ENCODE results near the gene NLGN1.

The NLGN1 gene

DNA sequence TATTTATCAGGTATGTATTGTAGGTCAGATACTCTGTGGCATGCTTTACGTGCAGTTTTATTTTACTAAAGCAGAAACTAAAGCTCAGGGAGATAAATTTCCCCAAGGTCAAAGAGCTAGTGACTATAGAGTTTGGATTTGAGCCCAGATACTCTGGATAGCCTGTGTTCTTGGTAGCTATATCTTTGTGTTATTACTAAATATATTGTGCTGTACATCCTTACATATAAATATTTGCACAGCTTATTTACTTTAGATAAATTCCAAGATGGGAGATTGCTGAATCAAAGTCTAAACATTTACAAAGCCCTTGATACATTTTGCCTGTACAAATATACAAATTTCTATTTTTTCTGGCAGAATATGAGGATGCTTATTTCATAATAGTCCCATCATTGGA, 800.7 kb downstream of the NLGN1 start:
- Histone ChIP-seq H3K36me3 (ENCODE audit: control insufficient read depth, insufficient read depth, low read length) (no peaks in the 10 kb centered on the region), H3K4me3 (replicated peaks; ENCODE audit: low read depth, low read length) (no peak overlapping the region), H3K27me3 (replicated peaks; ENCODE audit: control insufficient read depth, insufficient read depth, low read length) (no peaks in the 10 kb centered on the region)
- DNase-seq (ENCODE audit: extremely low read depth, insufficient read length): no peak
- TF ChIP-seq, protein P1, sequence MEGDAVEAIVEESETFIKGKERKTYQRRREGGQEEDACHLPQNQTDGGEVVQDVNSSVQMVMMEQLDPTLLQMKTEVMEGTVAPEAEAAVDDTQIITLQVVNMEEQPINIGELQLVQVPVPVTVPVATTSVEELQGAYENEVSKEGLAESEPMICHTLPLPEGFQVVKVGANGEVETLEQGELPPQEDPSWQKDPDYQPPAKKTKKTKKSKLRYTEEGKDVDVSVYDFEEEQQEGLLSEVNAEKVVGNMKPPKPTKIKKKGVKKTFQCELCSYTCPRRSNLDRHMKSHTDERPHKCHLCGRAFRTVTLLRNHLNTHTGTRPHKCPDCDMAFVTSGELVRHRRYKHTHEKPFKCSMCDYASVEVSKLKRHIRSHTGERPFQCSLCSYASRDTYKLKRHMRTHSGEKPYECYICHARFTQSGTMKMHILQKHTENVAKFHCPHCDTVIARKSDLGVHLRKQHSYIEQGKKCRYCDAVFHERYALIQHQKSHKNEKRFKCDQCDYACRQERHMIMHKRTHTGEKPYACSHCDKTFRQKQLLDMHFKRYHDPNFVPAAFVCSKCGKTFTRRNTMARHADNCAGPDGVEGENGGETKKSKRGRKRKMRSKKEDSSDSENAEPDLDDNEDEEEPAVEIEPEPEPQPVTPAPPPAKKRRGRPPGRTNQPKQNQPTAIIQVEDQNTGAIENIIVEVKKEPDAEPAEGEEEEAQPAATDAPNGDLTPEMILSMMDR (IDR thresholded peaks at IDR 0.05; ENCODE audit: insufficient read depth, low read length, poor library complexity, severe bottlenecking): no peak

DNA sequence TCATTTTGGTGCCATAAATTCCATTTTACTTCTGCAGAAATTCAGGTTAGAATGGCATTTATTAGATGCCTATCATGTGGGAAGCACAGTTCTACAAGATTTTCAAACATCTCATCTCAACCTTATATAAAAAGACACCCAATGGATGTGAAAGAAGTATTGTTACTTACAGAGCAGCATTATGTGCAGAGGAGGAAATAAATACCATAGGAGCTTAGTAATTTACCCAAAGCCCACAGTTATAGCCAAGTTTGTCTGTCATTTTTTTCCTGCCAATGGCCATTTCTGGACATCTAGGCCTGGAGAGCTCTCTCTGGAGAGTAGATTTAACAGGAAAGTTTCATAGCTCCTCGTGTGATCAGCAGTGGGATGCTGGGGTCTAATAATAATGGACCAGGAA, 802.2 kb downstream of the NLGN1 start:
- Histone ChIP-seq H3K36me3 (ENCODE audit: control insufficient read depth, insufficient read depth, low read length) (no peaks in the 10 kb centered on the region), H3K27me3 (replicated peaks; ENCODE audit: control insufficient read depth, insufficient read depth, low read length) (no peaks in the 10 kb centered on the region), H3K4me3 (replicated peaks; ENCODE audit: low read depth, low read length) (no peak overlapping the region)
- no peak for DNase-seq (ENCODE audit: extremely low read depth, insufficient read length)
- TF ChIP-seq, protein P1 (IDR thresholded peaks at IDR 0.05; ENCODE audit: insufficient read depth, low read length, poor library complexity, severe bottlenecking): no peak

DNA sequence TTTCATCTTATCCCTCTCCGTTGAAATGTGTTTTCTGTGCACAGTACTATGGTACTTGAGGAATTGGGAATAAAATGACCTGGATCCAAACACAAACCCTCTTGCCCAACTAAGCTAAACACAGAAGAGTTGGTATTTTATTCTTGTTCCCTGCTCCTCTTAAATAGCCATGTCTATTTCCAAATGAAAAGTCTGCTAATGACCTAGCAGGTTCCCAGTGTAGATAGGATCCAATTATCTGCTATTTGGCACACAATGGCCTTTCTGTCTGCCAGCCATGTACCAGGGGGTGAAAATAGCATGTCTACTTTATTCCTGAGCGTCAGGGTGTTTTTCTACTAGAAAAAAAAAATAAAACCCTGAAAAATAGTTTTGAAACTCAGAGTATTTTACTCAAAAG, 804.6 kb downstream of the NLGN1 start:
- H3K36me3 ChIP-seq (ENCODE audit: control insufficient read depth, insufficient read depth, low read length): no peaks in the 10 kb centered on the region
- no peaks in the 10 kb centered on the region for H3K27me3 ChIP-seq (replicated peaks; ENCODE audit: control insufficient read depth, insufficient read depth, low read length)
- DNase-seq (ENCODE audit: extremely low read depth, insufficient read length): no peak
- no peak overlapping the region for H3K4me3 ChIP-seq (replicated peaks; ENCODE audit: low read depth, low read length)
- TF ChIP-seq, protein P1 (IDR thresholded peaks at IDR 0.05; ENCODE audit: insufficient read depth, low read length, poor library complexity, severe bottlenecking): no peak

DNA sequence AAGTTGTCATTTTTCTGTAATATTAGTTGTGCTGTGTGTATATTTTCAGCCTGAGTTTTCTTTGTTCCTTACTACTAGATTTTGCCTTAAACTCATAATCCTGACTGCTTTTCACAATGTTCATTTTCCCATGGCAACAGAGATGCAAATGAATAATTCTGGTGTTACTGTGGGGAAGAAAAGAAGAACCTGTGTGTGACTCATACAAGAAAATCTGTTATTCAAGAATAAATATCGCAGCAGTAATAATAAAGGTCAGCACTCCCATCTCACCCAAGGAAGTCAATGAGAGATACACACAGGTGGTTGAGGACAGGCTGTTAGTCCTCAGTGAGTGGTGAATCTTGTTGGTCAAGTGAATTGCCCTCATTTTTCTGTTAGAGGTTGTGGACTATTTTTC, 805.0 kb downstream of the NLGN1 start:
- Histone ChIP-seq H3K4me3 (replicated peaks; ENCODE audit: low read depth, low read length) (no peak overlapping the region), H3K36me3 (ENCODE audit: control insufficient read depth, insufficient read depth, low read length) (no peaks in the 10 kb centered on the region), H3K27me3 (replicated peaks; ENCODE audit: control insufficient read depth, insufficient read depth, low read length) (no peaks in the 10 kb centered on the region)
- no peak for DNase-seq (ENCODE audit: extremely low read depth, insufficient read length)
- TF ChIP-seq, protein P1 (IDR thresholded peaks at IDR 0.05; ENCODE audit: insufficient read depth, low read length, poor library complexity, severe bottlenecking): no peak

DNA sequence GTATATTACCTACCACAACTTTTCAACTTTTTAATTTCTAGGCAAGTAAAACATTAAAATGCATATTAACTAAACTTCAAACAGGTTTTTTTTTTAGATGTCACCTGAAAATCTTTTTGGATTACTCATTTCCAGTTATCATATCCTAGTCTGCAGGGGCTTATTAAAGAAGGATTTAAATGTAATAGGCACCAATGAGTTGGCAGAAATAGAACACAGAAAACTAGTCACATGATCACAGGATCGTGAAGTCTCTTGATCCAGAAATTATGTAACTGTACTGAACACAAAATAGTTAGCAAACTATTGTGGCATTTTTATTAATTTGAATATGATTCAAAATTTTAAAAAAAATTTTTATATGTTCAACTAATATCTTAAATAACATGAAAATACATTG, 807.2 kb downstream of the NLGN1 start:
- TF ChIP-seq, protein P1 (IDR thresholded peaks at IDR 0.05; ENCODE audit: insufficient read depth, low read length, poor library complexity, severe bottlenecking): no peak
- no peak for DNase-seq (ENCODE audit: extremely low read depth, insufficient read length)
- Histone ChIP-seq H3K4me3 (replicated peaks; ENCODE audit: low read depth, low read length) (no peak overlapping the region), H3K27me3 (replicated peaks; ENCODE audit: control insufficient read depth, insufficient read depth, low read length) (no peaks in the 10 kb centered on the region), H3K36me3 (ENCODE audit: control insufficient read depth, insufficient read depth, low read length) (no peaks in the 10 kb centered on the region)

DNA sequence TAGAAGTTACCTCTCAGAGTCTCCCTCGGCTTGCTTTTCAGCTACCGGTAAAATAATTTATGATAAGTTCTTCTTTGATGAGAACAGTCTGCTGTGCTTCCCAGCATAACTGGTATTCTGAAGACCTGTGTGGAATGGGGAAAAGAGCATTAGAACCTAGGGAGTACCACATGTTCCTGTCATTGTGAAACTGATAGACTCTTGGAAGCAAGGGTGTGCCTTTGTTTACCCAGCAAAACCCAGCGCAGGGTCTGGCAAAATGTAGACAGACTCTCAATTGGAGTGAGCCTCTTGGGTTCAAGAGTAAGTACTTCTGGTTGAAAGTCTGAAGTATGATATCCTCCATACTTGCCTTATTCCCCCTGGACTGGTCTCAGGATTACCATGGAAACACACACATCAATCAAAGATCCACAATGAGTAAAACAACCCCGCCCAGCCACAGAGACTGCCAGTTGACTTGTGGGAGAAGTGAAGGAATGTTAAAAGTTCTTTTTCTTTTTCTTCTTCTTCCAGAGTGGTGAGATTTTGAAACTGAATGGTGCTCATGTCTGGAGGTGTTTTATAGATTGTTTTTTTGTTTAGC, 809.2 kb downstream of the NLGN1 start:
- no peaks in the 10 kb centered on the region for H3K36me3 ChIP-seq (ENCODE audit: control insufficient read depth, insufficient read depth, low read length)

More for the DNA sequence above, 809.2 kb downstream of the NLGN1 start:
- no peak for DNase-seq (ENCODE audit: extremely low read depth, insufficient read length)
- Histone ChIP-seq H3K27me3 (replicated peaks; ENCODE audit: control insufficient read depth, insufficient read depth, low read length) (no peaks in the 10 kb centered on the region), H3K4me3 (replicated peaks; ENCODE audit: low read depth, low read length) (no peak overlapping the region)
- TF ChIP-seq, protein P1 (IDR thresholded peaks at IDR 0.05; ENCODE audit: insufficient read depth, low read length, poor library complexity, severe bottlenecking): no peak

All from GM06990 (cell line).